Pancreas (tissue), 10 donors: ENCODE data around the gene ADAMTS8. TPM values are rescaled to one million over a fixed set of nuclear protein-coding genes. Genes with fewer than 3 reads are reported as not detected.

Source experiments
- ATAC-seq, 4 donors: fragments of 200-7000 bp; cut with Tn5 transposase; one replicate each; pipeline versions ENCODE4 v1.8.0 to v1.9.1; 2020; ENCODE audit warnings: mild to moderate bottlenecking in 4 of 4, moderate library complexity in 4 of 4
- DNase-seq, 6 donors: peaks; one replicate each; pipeline ENCODE4 v3.0.0-alpha.2; 2020
- FAIRE-seq: peaks from 2 replicates; lab custom pipeline; 2012; peaks lifted over from hg19 to GRCh38; lab: Jason Lieb, UNC
- H3K27ac ChIP-seq, 4 donors: fragments of 200-600 bp; sonication (generic); 1 replicate in 3 of 4; 2 replicates in 1 of 4; pipeline versions ENCODE4 v1.5.0 to v1.8.0; 2020
- H3K27me3 ChIP-seq, 4 donors: fragments of 200-600 bp; one replicate each; pipeline ENCODE4 v1.8.0; 2021
- H3K36me3 ChIP-seq, 3 donors: fragments of 200-600 bp; sonication (generic) in 1 of 3; one replicate each; pipeline versions ENCODE4 v1.5.0 to v1.8.0; 2020 to 2021
- H3K4me1 ChIP-seq, 3 donors: fragments of 200-600 bp; one replicate each; pipeline ENCODE4 v1.8.0; 2021
- H3K4me3 ChIP-seq, 4 donors: fragments of 200-600 bp; sonication (generic) in 2 of 4; one replicate each; pipeline versions ENCODE4 v1.5.0 to v1.8.0; 2020 to 2021
- H3K9me3 ChIP-seq, 4 donors: fragments of 200-600 bp; one replicate each; pipeline ENCODE4 v1.8.0; 2021
- WGBS, 2 donors: extraction: QIAGEN DNeasy Blood & Tissue Kit; methylation state at CpG; one replicate each; pipeline ENCODE4 v1.1.7; 2013; 5-methylcytosine and 5-hydroxymethylcytosine counted together
- intact Hi-C, 3 donors: fragments of 100-400 bp; cut with DNase I; formaldehyde crosslinking; loops; one replicate each; pipeline versions ENCODE4 v1.11.1 to v1.14.2; 2022
- polyA plus RNA-seq, 2 donors: library from polyadenylated mRNA; stranded (reverse); fragments of 200-250 nt; gene quantifications; one replicate each; pipeline ENCODE4 v1.2.3, GENCODE V29; 2013
- total RNA-seq, 6 donors: library from RNA; stranded (reverse); fragmentation: NEBNext Ultra II Directional in 4 of 6; extraction: Animal tissue kit (Norgen Biotek cat#: 25700) in 4 of 6; gene quantifications; one replicate each; pipeline versions ENCODE4 v1.2.1 to v1.2.4, GENCODE V29; 2021 to 2023
- TF ChIP-seq, protein P1 (sequence below), 4 donors: fragments of 200-600 bp; sonication (generic) in 3 of 4; IDR thresholded peaks; one replicate each; pipeline versions ENCODE4 v1.5.0 to v1.8.0; 2021; ENCODE audit warnings: antibody characterized with exemption in 4 of 4
- donor health status: healthy with polysubstance abuse.
- donor health status: DM: no; HTN: no; CAD: no; lungs with moderate emphysema.
- donor health status: DM: no; HTN: no; CAD: no.
- donor health status: control.
- donor health status: control.
- donor health status: Bipolar disorder and iron deficiency.
- donor health status: DM: yes; HTN: yes; CAD: no.
- donor health status: DM: no; HTN: no; CAD: no.
- donor health status: DM: no; HTN: no; CAD: no.
- donor health status: DM: yes; HTN: yes; CAD: no.

ADAMTS8 gene
- total and polyA plus RNA-seq, 8 donors: 0.04 to 1.6 (median 0.42) TPM; not detected in 1

DNA sequence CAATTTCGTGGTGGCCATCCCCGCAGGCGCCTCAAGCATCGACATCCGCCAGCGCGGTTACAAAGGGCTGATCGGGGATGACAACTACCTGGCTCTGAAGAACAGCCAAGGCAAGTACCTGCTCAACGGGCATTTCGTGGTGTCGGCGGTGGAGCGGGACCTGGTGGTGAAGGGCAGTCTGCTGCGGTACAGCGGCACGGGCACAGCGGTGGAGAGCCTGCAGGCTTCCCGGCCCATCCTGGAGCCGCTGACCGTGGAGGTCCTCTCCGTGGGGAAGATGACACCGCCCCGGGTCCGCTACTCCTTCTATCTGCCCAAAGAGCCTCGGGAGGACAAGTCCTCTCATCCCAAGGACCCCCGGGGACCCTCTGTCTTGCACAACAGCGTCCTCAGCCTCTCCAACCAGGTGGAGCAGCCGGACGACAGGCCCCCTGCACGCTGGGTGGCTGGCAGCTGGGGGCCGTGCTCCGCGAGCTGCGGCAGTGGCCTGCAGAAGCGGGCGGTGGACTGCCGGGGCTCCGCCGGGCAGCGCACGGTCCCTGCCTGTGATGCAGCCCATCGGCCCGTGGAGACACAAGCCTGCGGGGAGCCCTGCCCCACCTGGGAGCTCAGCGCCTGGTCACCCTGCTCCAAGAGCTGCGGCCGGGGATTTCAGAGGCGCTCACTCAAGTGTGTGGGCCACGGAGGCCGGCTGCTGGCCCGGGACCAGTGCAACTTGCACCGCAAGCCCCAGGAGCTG lies 44.8 kb upstream of the ADAMTS8 start:
- no peak for DNase-seq
- no peak overlapping the region for H3K27ac ChIP-seq
- H3K27me3 ChIP-seq: no peaks in the 10 kb centered on the region
- no peak for ATAC-seq
- no peaks in the 10 kb centered on the region for H3K36me3 ChIP-seq
- TF ChIP-seq, protein P1, sequence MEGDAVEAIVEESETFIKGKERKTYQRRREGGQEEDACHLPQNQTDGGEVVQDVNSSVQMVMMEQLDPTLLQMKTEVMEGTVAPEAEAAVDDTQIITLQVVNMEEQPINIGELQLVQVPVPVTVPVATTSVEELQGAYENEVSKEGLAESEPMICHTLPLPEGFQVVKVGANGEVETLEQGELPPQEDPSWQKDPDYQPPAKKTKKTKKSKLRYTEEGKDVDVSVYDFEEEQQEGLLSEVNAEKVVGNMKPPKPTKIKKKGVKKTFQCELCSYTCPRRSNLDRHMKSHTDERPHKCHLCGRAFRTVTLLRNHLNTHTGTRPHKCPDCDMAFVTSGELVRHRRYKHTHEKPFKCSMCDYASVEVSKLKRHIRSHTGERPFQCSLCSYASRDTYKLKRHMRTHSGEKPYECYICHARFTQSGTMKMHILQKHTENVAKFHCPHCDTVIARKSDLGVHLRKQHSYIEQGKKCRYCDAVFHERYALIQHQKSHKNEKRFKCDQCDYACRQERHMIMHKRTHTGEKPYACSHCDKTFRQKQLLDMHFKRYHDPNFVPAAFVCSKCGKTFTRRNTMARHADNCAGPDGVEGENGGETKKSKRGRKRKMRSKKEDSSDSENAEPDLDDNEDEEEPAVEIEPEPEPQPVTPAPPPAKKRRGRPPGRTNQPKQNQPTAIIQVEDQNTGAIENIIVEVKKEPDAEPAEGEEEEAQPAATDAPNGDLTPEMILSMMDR (IDR thresholded peaks at IDR 0.05): no peak
- no peak overlapping the region for H3K4me3 ChIP-seq
- intact Hi-C loops: no loop called here
- H3K4me1 ChIP-seq: no peaks in the 10 kb centered on the region
- WGBS, 2 donors: 92 to 96% methylated on average over 49 to 52 of the region's 52 CpGs
- H3K9me3 ChIP-seq: no peaks in the 10 kb centered on the region
- no peak for FAIRE-seq

DNA sequence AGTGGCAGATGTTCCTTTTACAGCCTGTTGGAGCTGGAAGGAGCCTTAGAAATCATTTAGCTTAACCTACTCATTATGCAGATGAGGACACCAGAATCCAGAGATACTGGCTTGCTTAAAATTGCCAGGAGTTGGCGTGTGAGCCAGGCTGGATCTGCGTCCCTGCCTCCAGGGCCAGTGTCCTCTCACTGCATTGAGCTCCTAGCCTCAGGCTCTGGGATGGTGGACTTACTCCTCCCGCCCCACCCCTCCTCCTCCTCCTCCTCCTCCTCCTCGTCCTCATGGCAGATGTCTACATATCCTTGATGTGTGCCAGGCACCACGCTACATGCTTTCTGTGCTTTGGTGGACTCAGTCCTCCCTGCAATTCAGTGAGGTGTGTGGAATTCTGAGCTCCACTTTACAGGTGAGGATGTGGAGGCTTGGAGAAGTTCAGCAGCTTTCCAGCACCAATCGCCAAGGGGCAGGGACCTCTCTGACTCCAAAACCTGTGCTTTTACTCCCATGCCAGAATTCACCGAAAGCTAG lies 44.1 kb upstream of the ADAMTS8 start:
- intact Hi-C loops: no loop called here
- Histone ChIP-seq H3K36me3 (no peaks in the 10 kb centered on the region), H3K4me3 (no peak overlapping the region), H3K27me3 (no peaks in the 10 kb centered on the region), H3K4me1 (no peaks in the 10 kb centered on the region), H3K27ac (no peak overlapping the region), H3K9me3 (no peaks in the 10 kb centered on the region)
- WGBS, 2 donors: 88 to 92% methylated on average over 7 of the region's 7 CpGs
- FAIRE-seq: no peak
- TF ChIP-seq, protein P1 (IDR thresholded peaks at IDR 0.05): no peak
- ATAC-seq: no peak
- no peak for DNase-seq

- no peaks in the 10 kb centered on the region for H3K9me3 ChIP-seq
- ATAC-seq (no peak), DNase-seq (no peak), FAIRE-seq (no peak)
- no peak overlapping the region for H3K27ac ChIP-seq
- H3K4me3 ChIP-seq: no peak overlapping the region
- H3K4me1 ChIP-seq: no peaks in the 10 kb centered on the region
- 73 to 80% methylated on average over 11 of the region's 11 CpGs for WGBS, 2 donors
- intact Hi-C loops: no loop called here
- no peaks in the 10 kb centered on the region for H3K27me3 ChIP-seq
- TF ChIP-seq, protein P1 (IDR thresholded peaks at IDR 0.05): no peak
- no peaks in the 10 kb centered on the region for H3K36me3 ChIP-seq
Measured at GRCh38 chr11:130471731-130472433, 43.5 kb upstream of the ADAMTS8 start.

GRCh38 chr11:130470832-130471706 lies 42.7 kb upstream of the ADAMTS8 start:
- Histone ChIP-seq H3K9me3 (no peaks in the 10 kb centered on the region), H3K27ac (no peak overlapping the region), H3K4me3 (no peak overlapping the region), H3K27me3 (no peaks in the 10 kb centered on the region), H3K4me1 (no peaks in the 10 kb centered on the region), H3K36me3 (no peaks in the 10 kb centered on the region)
- TF ChIP-seq, protein P1 (IDR thresholded peaks at IDR 0.05): no peak
- intact Hi-C loops: no loop called here
- no peak for ATAC-seq
- 85 to 88% methylated on average over 20 of the region's 20 CpGs for WGBS, 2 donors
- no peak for DNase-seq
- FAIRE-seq: no peak
